VCaP (cell line): ENCODE results near the gene TMEM119.
A peak's percentile ranks its signal among the peaks of the same experiment; 100 is the strongest.

Source experiments
- H3K27ac ChIP-seq: fragments of 450-650 bp; 2 replicates; pipeline ENCODE4 v1.5.1; 2017
- TF ChIP-seq, protein P1 (sequence below): fragments of 450-650 bp; conservative IDR thresholded peaks from 2 replicates; pipeline ENCODE4 v1.5.1; 2017; ENCODE audit warnings: mild to moderate bottlenecking, moderate library complexity

The TMEM119 gene

DNA sequence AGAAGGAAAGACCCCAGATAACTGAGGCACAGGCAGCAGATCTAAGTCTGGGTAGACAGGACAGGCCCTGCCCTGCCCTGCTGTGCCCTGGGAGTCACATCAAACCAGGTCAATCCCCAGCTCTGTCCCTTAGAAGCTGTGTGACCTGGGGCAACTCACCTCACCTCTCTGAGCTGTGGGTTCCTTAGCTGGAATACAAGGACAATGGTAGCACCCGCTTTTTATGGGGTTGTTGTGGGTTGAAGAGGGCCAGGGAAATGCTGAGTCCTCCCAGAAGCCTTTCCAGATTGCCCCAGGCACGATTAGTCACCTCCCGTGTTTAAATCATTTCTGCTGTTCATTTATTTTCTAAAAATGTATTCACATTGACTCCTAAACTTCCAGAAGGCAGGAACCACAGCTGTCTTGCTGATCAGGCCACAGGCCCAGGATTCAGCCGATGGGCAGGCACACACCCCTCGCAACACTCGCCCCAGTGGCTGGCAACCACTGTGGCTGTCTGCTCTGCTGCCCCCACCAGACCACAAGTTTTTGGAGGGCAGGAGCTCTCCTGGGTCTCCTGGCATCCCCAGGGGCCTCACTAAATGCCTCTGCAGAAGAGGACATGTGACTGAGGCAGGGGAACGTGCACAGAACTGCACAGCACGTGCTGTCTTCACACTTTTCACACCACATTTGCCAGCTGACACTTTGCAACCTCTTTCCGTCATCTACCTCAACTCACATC lies 32.8 kb upstream of the TMEM119 start:
- TF ChIP-seq, protein P1, sequence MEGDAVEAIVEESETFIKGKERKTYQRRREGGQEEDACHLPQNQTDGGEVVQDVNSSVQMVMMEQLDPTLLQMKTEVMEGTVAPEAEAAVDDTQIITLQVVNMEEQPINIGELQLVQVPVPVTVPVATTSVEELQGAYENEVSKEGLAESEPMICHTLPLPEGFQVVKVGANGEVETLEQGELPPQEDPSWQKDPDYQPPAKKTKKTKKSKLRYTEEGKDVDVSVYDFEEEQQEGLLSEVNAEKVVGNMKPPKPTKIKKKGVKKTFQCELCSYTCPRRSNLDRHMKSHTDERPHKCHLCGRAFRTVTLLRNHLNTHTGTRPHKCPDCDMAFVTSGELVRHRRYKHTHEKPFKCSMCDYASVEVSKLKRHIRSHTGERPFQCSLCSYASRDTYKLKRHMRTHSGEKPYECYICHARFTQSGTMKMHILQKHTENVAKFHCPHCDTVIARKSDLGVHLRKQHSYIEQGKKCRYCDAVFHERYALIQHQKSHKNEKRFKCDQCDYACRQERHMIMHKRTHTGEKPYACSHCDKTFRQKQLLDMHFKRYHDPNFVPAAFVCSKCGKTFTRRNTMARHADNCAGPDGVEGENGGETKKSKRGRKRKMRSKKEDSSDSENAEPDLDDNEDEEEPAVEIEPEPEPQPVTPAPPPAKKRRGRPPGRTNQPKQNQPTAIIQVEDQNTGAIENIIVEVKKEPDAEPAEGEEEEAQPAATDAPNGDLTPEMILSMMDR = no peak
- no peak overlapping the region for H3K27ac ChIP-seq

DNA sequence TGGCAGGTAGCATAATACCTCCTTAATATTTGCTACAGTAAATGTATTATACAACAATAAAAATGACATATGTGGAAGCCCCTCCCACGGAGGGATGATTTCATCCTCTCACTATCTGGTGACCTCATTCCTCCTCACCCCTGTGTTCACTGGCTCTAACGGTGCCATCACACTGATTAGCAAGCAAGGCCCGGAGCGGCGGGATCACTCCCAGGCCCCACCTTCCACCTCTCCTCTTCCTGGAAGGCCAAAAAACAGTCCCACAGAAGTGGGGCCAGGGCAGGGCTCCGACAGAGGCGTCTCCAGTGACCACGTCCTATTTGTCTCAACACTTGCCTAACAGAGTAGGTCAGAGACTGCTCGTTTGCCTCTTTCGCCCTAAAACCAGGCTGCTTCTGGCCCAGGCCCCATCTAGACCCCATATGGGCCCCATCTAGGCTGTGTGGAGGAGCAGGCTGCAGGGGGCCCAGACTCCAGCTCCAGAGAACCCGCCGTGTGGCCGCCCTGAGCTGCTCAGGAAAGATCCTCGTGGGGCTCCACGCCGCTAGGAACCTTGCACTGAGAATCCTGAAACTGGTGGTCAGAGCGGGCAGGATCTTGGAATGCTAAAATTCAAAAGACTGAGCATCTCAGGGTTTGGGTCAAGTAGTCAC lies 32.1 kb upstream of the TMEM119 start:
- TF ChIP-seq, protein P1 = no peak
- no peak overlapping the region for H3K27ac ChIP-seq

DNA sequence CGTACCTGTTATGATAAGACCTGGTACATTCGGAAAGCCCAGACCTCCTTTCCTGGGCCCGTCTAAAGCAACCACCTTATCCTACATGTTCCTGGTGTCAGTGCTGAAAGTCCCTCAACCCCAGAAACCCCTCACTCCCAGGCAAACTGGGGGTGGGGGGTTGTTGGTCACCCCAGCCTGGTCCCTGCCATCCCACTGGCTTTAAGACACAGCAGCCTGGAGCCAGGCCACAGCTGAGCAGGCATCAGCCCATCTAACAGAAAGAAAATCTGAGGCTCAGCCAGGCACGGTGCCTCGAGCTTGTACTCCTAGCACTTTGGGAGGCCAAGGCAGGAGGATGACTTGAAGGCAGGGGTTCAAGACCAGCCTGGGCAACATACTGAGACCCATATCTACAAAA lies 31.3 kb upstream of the TMEM119 start:
- TF ChIP-seq, protein P1 = no peak

DNA sequence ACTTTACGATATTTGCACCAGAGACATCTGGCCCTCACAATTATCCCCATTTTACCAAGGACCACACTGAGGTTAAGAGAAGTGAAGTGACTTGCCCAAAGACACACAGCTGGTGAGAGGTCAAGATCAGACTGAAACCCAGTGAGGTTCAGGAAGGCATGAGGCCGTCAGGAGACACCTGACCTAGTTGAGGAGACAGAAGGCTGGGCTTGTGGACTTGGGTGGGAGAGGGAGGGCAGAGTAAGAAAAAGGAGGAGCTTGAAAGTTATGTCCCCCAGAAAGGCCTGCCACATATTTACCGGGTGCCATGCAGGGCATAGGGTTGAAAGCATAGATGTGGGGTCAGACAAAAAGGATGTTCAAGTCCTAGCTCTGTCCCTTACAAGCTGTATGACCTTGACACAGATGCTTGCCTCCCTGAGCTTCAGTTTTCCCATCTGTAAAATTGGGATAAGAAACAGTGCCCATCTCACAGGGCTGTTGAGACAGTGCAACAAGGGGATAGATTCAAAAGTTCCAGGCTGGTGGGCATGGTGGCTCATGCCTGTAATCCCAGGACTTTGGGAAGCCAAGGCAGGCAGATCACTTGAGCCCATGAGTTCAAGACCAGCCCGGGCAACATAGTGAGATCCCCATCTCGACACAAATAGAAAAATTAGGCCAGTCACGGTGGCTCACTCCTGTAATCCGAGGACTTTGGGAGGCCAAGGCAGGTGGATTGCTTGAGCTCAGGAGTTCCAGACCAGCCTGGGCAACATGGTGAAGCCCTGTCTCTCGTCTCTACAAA lies 29.4 kb upstream of the TMEM119 start:
- TF ChIP-seq, protein P1 = no peak
- H3K27ac ChIP-seq = no peak overlapping the region

More for the DNA sequence above, 31.3 kb upstream of the TMEM119 start:
- no peak overlapping the region for H3K27ac ChIP-seq

DNA sequence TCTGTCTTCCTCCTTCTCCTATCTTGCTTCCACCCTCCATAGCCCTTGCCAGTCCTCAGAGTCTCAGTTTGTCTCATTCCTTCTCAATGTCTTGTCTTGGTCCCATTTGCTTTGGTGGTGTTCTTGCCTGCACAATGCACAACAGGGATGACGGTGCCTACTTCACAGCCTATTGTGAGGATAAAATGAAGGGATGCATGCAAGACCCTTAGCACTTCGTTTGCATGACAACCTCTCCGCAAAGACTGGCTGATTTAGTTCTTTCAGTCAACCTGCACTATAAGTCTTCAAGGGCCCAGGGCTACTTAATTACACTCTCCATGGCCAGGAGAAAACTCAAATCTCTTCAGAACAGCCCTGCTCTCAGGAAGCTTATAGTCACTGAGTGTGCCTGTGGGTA lies 27.3 kb upstream of the TMEM119 start:
- peak overlapping the region; percentile 23 for H3K27ac ChIP-seq
- TF ChIP-seq, protein P1 = no peak

DNA sequence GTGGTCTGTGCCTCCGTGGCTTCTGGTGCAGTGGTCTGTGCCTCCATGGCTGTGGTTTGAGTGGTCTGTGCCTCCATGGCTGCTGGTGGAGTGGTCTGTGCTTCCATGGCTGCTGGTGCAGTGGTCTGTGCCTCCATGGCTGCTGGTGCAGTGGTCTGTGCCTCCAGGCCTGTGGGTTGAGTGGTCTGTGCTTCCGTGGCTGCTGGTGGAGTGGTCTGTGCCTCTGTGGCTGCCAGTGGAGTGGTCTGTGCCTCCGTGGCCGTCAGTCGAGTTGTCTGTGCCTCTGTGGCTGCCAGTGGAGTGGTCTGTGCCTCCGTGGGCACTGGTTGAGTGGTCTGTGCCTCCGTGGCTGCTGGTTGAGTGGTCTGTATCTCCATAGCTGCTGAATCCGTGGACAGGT lies 25.7 kb upstream of the TMEM119 start:
- H3K27ac ChIP-seq = no peak overlapping the region
- TF ChIP-seq, protein P1 = no peak

DNA sequence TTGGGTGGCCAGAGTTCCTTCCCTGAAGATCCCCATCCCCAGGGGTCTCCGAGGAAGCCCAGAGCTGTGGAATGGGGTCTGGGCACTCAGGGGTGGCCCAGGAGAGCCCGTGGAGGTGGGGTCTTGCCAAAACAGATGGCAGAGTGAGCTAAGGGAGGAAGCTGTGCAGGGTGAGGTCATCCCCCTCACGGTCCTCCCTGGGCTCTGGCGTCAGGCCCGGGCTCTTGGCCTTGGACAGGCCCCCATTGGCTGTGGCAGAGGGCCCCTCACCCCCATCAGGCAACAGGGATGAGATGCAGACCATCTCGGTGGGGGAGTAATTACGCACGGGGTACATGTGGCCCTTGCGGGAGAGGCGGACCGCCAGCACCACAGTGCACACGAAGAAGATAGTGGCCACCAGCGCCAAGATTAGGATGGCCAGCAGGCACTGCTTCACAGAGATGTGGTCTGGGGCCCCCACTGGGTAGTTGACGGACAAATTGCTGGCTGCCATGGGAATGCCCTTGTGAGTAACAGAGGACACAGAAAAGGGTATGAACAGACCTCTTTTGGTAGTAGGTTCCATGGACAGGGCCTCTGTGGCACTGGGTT lies 25.1 kb upstream of the TMEM119 start:
- no peak overlapping the region for H3K27ac ChIP-seq
- TF ChIP-seq, protein P1 = no peak
